ENCODE results near the gene SLC66A3.
A peak's percentile ranks its signal among the peaks of the same experiment; 100 is the strongest.

SLC66A3 gene

GRCh38 chr2:11124760-11125068 lies 30.6 kb upstream of the SLC66A3 start:
- WGBS, 2 experiments (ENCODE audit: insufficient coverage in 2 of 2): 29 to 90% methylated on average over 1 of the region's 3 CpGs
- H3K4me1 ChIP-seq (ENCODE audit: control insufficient read depth, insufficient read depth, low read length, poor library complexity, severe bottlenecking): peaks cover 16% of the 10 kb centered on the region
- no peaks in the 10 kb centered on the region for H3K9me3 ChIP-seq (ENCODE audit: control insufficient read depth, low read length)
- H3K4me3 ChIP-seq (ENCODE audit: extremely low read depth, insufficient read depth, low read length, poor library complexity, severe bottlenecking): no peak overlapping the region
- H3K36me3 ChIP-seq (ENCODE audit: control insufficient read depth, insufficient read depth, low read length): no peaks in the 10 kb centered on the region
- H3K27ac ChIP-seq (ENCODE audit: low read depth, low read length, severe bottlenecking): no peak overlapping the region

- H3K4me1 ChIP-seq (ENCODE audit: control insufficient read depth, insufficient read depth, low read length, poor library complexity, severe bottlenecking): peaks cover 13% of the 10 kb centered on the region
- no peak overlapping the region for H3K4me3 ChIP-seq (ENCODE audit: extremely low read depth, insufficient read depth, low read length, poor library complexity, severe bottlenecking)
- H3K9me3 ChIP-seq (ENCODE audit: control insufficient read depth, low read length): no peaks in the 10 kb centered on the region
- 96% methylated on average over 3 of the region's 5 CpGs; no CpG with 5 or more reads in 1 of the 2 experiments for WGBS, 2 experiments (ENCODE audit: insufficient coverage in 2 of 2)
- no peaks in the 10 kb centered on the region for H3K36me3 ChIP-seq (ENCODE audit: control insufficient read depth, insufficient read depth, low read length)
- no peak overlapping the region for H3K27ac ChIP-seq (ENCODE audit: low read depth, low read length, severe bottlenecking)
These were observed 27.5 kb upstream of the SLC66A3 start for GRCh38 chr2:11127761-11128160.

GRCh38 chr2:11128243-11128951 lies 26.9 kb upstream of the SLC66A3 start:
- Histone ChIP-seq H3K4me3 (ENCODE audit: extremely low read depth, insufficient read depth, low read length, poor library complexity, severe bottlenecking) (no peak overlapping the region), H3K36me3 (ENCODE audit: control insufficient read depth, insufficient read depth, low read length) (no peaks in the 10 kb centered on the region), H3K9me3 (ENCODE audit: control insufficient read depth, low read length) (no peaks in the 10 kb centered on the region), H3K4me1 (ENCODE audit: control insufficient read depth, insufficient read depth, low read length, poor library complexity, severe bottlenecking) (peaks cover 13% of the 10 kb centered on the region), H3K27ac (ENCODE audit: low read depth, low read length, severe bottlenecking) (peak overlapping the region; percentile 23)
- WGBS, 2 experiments (ENCODE audit: insufficient coverage in 2 of 2): 92 to 95% methylated on average over 9 of the region's 11 CpGs

- WGBS, 2 experiments (ENCODE audit: insufficient coverage in 2 of 2): 16 to 21% methylated on average over 28 to 35 of the region's 46 CpGs
- H3K27ac ChIP-seq (ENCODE audit: low read depth, low read length, severe bottlenecking): peak overlapping the region; percentile 5
These were observed 25.4 kb upstream of the SLC66A3 start for GRCh38 chr2:11129598-11130449.

GRCh38 chr2:11131166-11131920 lies 23.9 kb upstream of the SLC66A3 start:
- WGBS, 2 experiments (ENCODE audit: insufficient coverage in 2 of 2): 90 to 95% methylated on average over 16 to 18 of the region's 20 CpGs

More at GRCh38 chr2:11129598-11130449, 25.4 kb upstream of the SLC66A3 start:
- H3K36me3 ChIP-seq (ENCODE audit: control insufficient read depth, insufficient read depth, low read length): no peaks in the 10 kb centered on the region
- H3K9me3 ChIP-seq (ENCODE audit: control insufficient read depth, low read length): no peaks in the 10 kb centered on the region
- peak overlapping the region; percentile 21 for H3K4me3 ChIP-seq (ENCODE audit: extremely low read depth, insufficient read depth, low read length, poor library complexity, severe bottlenecking)
- peaks cover 13% of the 10 kb centered on the region for H3K4me1 ChIP-seq (ENCODE audit: control insufficient read depth, insufficient read depth, low read length, poor library complexity, severe bottlenecking)

GRCh38 chr2:11132036-11132671 lies 23.1 kb upstream of the SLC66A3 start:
- Histone ChIP-seq H3K36me3 (ENCODE audit: control insufficient read depth, insufficient read depth, low read length) (no peaks in the 10 kb centered on the region), H3K4me3 (ENCODE audit: extremely low read depth, insufficient read depth, low read length, poor library complexity, severe bottlenecking) (no peak overlapping the region), H3K9me3 (ENCODE audit: control insufficient read depth, low read length) (no peaks in the 10 kb centered on the region), H3K27ac (ENCODE audit: low read depth, low read length, severe bottlenecking) (no peak overlapping the region), H3K4me1 (ENCODE audit: control insufficient read depth, insufficient read depth, low read length, poor library complexity, severe bottlenecking) (peaks cover 13% of the 10 kb centered on the region)
- WGBS, 2 experiments (ENCODE audit: insufficient coverage in 2 of 2): 82 to 89% methylated on average over 18 to 19 of the region's 19 CpGs

More at GRCh38 chr2:11131166-11131920, 23.9 kb upstream of the SLC66A3 start:
- Histone ChIP-seq H3K27ac (ENCODE audit: low read depth, low read length, severe bottlenecking) (no peak overlapping the region), H3K4me3 (ENCODE audit: extremely low read depth, insufficient read depth, low read length, poor library complexity, severe bottlenecking) (no peak overlapping the region), H3K9me3 (ENCODE audit: control insufficient read depth, low read length) (no peaks in the 10 kb centered on the region), H3K36me3 (ENCODE audit: control insufficient read depth, insufficient read depth, low read length) (no peaks in the 10 kb centered on the region), H3K4me1 (ENCODE audit: control insufficient read depth, insufficient read depth, low read length, poor library complexity, severe bottlenecking) (peaks cover 13% of the 10 kb centered on the region)

- peaks cover 11% of the 10 kb centered on the region for H3K4me1 ChIP-seq (ENCODE audit: control insufficient read depth, insufficient read depth, low read length, poor library complexity, severe bottlenecking)
- WGBS, 2 experiments (ENCODE audit: insufficient coverage in 2 of 2): 88 to 91% methylated on average over 17 to 19 of the region's 25 CpGs
- H3K27ac ChIP-seq (ENCODE audit: low read depth, low read length, severe bottlenecking): peak overlapping the region; percentile 57
- peak overlapping the region; percentile 35 for H3K4me3 ChIP-seq (ENCODE audit: extremely low read depth, insufficient read depth, low read length, poor library complexity, severe bottlenecking)
- no peaks in the 10 kb centered on the region for H3K36me3 ChIP-seq (ENCODE audit: control insufficient read depth, insufficient read depth, low read length)
- no peaks in the 10 kb centered on the region for H3K9me3 ChIP-seq (ENCODE audit: control insufficient read depth, low read length)
These were observed 21.9 kb upstream of the SLC66A3 start for GRCh38 chr2:11133238-11133935.

GRCh38 chr2:11133936-11134320 lies 21.3 kb upstream of the SLC66A3 start:
- Histone ChIP-seq H3K4me3 (ENCODE audit: extremely low read depth, insufficient read depth, low read length, poor library complexity, severe bottlenecking) (no peak overlapping the region), H3K36me3 (ENCODE audit: control insufficient read depth, insufficient read depth, low read length) (no peaks in the 10 kb centered on the region), H3K27ac (ENCODE audit: low read depth, low read length, severe bottlenecking) (no peak overlapping the region), H3K9me3 (ENCODE audit: control insufficient read depth, low read length) (no peaks in the 10 kb centered on the region), H3K4me1 (ENCODE audit: control insufficient read depth, insufficient read depth, low read length, poor library complexity, severe bottlenecking) (peaks cover 5% of the 10 kb centered on the region)
- 79 to 91% methylated on average over 8 of the region's 8 CpGs for WGBS, 2 experiments (ENCODE audit: insufficient coverage in 2 of 2)

GRCh38 chr2:11134349-11134748 lies 20.9 kb upstream of the SLC66A3 start:
- Histone ChIP-seq H3K27ac (ENCODE audit: low read depth, low read length, severe bottlenecking) (no peak overlapping the region), H3K9me3 (ENCODE audit: control insufficient read depth, low read length) (no peaks in the 10 kb centered on the region), H3K4me3 (ENCODE audit: extremely low read depth, insufficient read depth, low read length, poor library complexity, severe bottlenecking) (no peak overlapping the region), H3K4me1 (ENCODE audit: control insufficient read depth, insufficient read depth, low read length, poor library complexity, severe bottlenecking) (peaks cover 3% of the 10 kb centered on the region), H3K36me3 (ENCODE audit: control insufficient read depth, insufficient read depth, low read length) (no peaks in the 10 kb centered on the region)
- WGBS, 2 experiments (ENCODE audit: insufficient coverage in 2 of 2): 86 to 94% methylated on average over 2 to 4 of the region's 5 CpGs

- Histone ChIP-seq H3K4me1 (ENCODE audit: control insufficient read depth, insufficient read depth, low read length, poor library complexity, severe bottlenecking) (no peaks in the 10 kb centered on the region), H3K4me3 (ENCODE audit: extremely low read depth, insufficient read depth, low read length, poor library complexity, severe bottlenecking) (no peak overlapping the region), H3K36me3 (ENCODE audit: control insufficient read depth, insufficient read depth, low read length) (no peaks in the 10 kb centered on the region), H3K27ac (ENCODE audit: low read depth, low read length, severe bottlenecking) (no peak overlapping the region), H3K9me3 (ENCODE audit: control insufficient read depth, low read length) (no peaks in the 10 kb centered on the region)
- 95 to 100% methylated on average over 2 of the region's 4 CpGs for WGBS, 2 experiments (ENCODE audit: insufficient coverage in 2 of 2)
These were observed 14.8 kb upstream of the SLC66A3 start for GRCh38 chr2:11140492-11140891.

Measured in mesodermal cell (in vitro differentiated cells).